Stimulated activated naive B cell treated with anti-CD40 and anti-IgM and Interleukin-4, amounts not matched to agents 10 μg/mL and 1 μg/mL and 100 μg/mL, for 72 hours (primary cell): Measurements from ENCODE around the gene FGD2.

Source experiments
- ATAC-seq, 2 donors: fragments of 150-1000 bp; cut with Tn5 transposase; replicated peaks; 2 replicates each; pipeline ENCODE4 v1.10.0; 2021; ENCODE audit warnings: moderate library complexity in 1 of 2
- DNase-seq: peaks from one replicate; pipeline ENCODE4 v3.0.0; 2021
- H3K27ac Mint-ChIP-seq: one replicate; pipeline ENCODE4 v1.8.0; 2022; ENCODE audit warnings: mild to moderate bottlenecking, mixed read lengths
- H3K27me3 Mint-ChIP-seq, 2 donors: one replicate each; pipeline ENCODE4 v1.8.0; 2022; ENCODE audit warnings: mixed read lengths in 2 of 2
- H3K36me3 Mint-ChIP-seq, 2 donors: one replicate each; pipeline ENCODE4 v1.8.0; 2022; ENCODE audit warnings: mixed read lengths in 2 of 2, mild to moderate bottlenecking in 1 of 2
- H3K4me1 Mint-ChIP-seq, 2 donors: one replicate each; pipeline ENCODE4 v1.8.0; 2022; ENCODE audit warnings: mixed read lengths in 2 of 2, mild to moderate bottlenecking in 1 of 2
- H3K4me3 Mint-ChIP-seq, 2 donors: one replicate each; pipeline ENCODE4 v1.8.0; 2022; ENCODE audit warnings: mild to moderate bottlenecking in 2 of 2, mixed read lengths in 2 of 2, moderate library complexity in 1 of 2
- H3K9me3 Mint-ChIP-seq, 2 donors: one replicate each; pipeline ENCODE4 v1.8.0; 2022; ENCODE audit warnings: mixed read lengths in 2 of 2, mild to moderate bottlenecking in 1 of 2

Gene FGD2

DNA sequence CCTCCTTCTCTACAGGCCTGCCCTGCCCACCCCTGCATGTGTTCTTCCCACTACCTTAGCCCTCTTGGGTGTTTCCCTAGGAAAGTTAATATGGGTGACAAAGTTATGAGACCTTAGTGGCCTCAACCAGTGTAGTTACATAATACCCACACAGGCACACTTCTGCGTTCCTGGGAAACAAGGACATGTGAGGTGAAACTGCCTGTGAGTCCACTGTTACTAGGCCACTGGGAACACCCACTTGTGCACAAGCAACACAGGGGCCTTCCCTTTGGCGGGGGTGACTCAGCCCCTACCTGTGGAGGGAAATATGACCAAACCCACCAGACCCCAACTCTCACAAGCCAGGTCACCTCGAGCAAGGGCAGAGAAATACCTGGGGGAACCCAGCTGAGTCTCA lies 38.2 kb upstream of the FGD2 start:
- ATAC-seq: no peak
- Mint-ChIP-seq H3K4me1 (peaks cover 26 to 27% of the 10 kb centered on the region in 2 donors), H3K36me3 (peaks cover 30 to 49% of the 10 kb centered on the region in 2 donors), H3K4me3 (no peak overlapping the region), H3K9me3 (no peaks in the 10 kb centered on the region), H3K27me3 (no peaks in the 10 kb centered on the region), H3K27ac (no peak overlapping the region)
- no peak for DNase-seq

DNA sequence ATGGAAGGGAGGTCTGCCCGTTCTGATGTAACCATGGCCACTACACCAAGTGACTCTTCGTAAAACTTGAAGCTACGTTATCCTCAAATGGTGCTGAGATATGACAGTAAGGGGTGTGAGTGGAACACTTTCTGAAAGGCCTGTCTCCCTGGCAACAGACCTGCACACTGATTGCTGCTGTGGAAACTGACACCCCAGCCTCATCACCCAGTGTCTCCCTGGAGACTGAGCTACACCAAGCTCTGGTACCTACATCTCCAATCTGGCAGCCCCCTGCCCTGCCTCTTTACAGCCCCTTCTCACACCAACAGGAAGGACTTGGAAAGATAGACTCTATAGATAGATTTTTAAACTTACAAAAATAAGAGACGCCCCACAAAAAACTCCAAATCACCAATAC lies 37.7 kb upstream of the FGD2 start:
- Mint-ChIP-seq H3K9me3 (no peaks in the 10 kb centered on the region), H3K27me3 (no peaks in the 10 kb centered on the region), H3K27ac (no peak overlapping the region), H3K4me3 (no peak overlapping the region), H3K4me1 (peaks cover 22 to 24% of the 10 kb centered on the region in 2 donors), H3K36me3 (peaks cover 34 to 53% of the 10 kb centered on the region in 2 donors)
- ATAC-seq: no peak
- DNase-seq: no peak

GRCh38 chr6:36968266-36968977 lies 37.0 kb upstream of the FGD2 start:
- ATAC-seq (no peak), DNase-seq (no peak)
- no peaks in the 10 kb centered on the region for H3K27me3 Mint-ChIP-seq
- peaks cover 16 to 17% of the 10 kb centered on the region in 2 donors for H3K4me1 Mint-ChIP-seq
- no peaks in the 10 kb centered on the region for H3K9me3 Mint-ChIP-seq
- peaks cover 36 to 56% of the 10 kb centered on the region in 2 donors for H3K36me3 Mint-ChIP-seq
- no peak overlapping the region for H3K4me3 Mint-ChIP-seq
- H3K27ac Mint-ChIP-seq: peak overlapping the region; percentile 56

DNA sequence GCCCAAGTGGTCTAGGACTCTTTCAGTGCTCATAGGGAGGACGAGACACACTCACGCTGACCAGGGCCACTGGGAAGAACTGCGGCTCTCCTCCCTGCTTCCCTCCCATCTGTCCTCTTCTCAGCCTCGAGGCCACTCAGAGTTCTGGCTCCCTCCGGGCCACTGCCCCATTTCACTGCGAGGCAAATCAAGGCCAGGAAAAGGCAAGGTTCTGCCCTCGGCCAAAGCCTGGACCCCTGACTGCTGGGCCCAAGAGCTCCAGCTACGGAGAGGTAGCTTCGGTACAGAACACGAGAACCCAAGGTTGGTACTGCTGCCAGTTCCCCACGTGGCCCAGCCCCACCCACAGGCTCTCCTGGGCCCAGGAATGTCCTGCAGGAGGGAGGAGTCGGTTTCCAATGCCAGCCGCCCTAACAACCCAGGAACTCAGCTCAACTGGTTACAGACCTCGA lies 36.2 kb upstream of the FGD2 start:
- Mint-ChIP-seq H3K36me3 (peaks cover 36 to 60% of the 10 kb centered on the region in 2 donors), H3K27ac (no peak overlapping the region)

DNA sequence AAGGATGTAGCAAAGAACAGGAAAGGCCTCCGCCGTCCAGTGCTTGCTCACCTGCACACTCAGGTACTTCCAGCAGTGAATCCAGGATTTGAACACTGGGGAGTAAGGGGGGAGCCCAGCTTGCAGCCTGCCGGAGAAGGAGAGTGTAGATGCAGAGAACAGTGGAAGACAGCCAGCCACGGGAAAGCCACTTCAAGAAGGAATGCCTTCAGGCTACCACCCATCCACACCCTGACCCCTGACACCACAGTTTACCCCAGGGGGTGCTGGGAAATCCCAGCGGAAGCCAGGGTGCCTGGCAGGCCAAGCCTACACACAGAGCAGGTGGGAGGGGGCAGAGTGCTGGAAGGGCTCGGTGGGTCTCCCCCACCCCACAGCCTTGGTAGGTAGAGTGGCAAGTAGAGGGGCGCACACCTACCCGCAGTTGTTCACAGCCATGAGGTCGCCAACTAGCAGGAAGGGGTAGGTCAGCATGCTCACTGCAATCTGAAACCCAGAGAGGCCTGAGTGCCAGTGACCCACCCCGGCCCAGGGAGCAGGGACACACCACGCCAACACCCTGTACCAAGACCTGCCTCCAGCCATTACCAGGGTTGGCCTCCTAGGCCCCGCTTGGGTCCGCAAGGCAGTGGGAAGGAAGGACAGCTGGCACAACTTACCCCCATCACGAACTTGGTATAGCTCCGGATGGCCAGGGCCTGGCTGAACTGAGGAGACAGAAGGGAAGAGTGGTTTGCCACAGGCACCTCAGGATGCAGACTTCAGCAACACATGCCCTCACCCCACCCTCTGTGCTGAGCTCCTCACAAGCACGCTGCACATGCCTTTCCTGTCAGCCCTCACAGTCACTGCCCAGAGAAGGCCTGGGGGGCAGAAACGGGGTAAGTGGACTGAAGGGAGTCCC lies 35.2 kb upstream of the FGD2 start:
- Mint-ChIP-seq H3K4me3 (no peak overlapping the region), H3K36me3 (peaks cover 40 to 60% of the 10 kb centered on the region in 2 donors), H3K4me1 (peaks cover 0 to 2% of the 10 kb centered on the region in 2 donors), H3K27me3 (no peaks in the 10 kb centered on the region), H3K9me3 (no peaks in the 10 kb centered on the region), H3K27ac (no peak overlapping the region)
- ATAC-seq (no peak), DNase-seq (no peak)

More for the DNA sequence above, 36.2 kb upstream of the FGD2 start:
- H3K9me3 Mint-ChIP-seq: no peaks in the 10 kb centered on the region
- ATAC-seq (no peak), DNase-seq (no peak)
- H3K27me3 Mint-ChIP-seq: no peaks in the 10 kb centered on the region
- H3K4me3 Mint-ChIP-seq: no peak overlapping the region
- peaks cover 7 to 10% of the 10 kb centered on the region in 2 donors for H3K4me1 Mint-ChIP-seq

DNA sequence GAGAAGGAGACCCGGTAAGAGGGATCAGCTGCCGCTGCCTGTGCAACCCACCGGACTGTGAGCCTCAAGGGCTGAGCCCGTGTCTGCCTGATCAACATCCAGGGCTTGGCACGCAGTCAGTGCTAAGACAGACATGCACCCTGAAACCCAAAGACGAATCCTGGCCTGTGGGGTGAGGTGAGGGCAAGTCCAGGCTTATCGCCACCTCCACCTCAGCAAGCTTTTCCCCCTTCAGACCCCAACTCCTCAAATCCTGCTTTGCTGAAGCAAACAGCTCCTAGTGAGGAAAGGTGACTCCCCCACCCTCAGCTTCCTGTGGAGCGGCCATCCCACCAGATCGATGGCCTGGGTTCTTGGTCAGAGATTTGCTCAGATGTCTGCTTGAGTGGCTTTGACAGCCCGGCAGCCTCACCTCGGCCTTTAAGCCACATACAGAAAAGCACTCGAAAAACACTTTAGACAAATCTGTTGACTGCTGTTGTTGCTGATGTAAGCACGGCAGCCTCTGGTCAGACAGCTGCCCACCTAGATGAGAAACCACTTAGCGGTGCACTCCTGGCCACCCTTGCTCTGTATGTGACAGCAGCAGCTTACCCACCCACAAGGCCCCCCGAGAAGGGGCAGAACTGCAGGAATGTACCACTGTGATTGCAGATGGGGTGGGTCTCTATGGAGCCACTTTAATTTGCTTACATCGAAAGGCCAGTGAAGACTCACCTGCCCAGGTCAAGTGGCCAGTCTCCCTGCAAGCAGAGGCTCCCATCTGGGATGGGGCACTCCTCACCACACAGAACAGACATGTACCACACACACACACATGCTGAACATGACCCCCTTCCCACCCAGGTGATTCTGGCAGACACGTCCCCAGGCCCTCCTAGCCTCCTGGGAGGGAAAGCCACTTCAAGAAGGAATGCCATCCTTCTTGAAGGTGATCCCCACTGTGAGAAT lies 34.3 kb upstream of the FGD2 start:
- H3K4me1 Mint-ChIP-seq: no peaks in the 10 kb centered on the region
- DNase-seq: no peak
- peak overlapping the region; percentile 14 for H3K27ac Mint-ChIP-seq
- no peak for ATAC-seq
- H3K27me3 Mint-ChIP-seq: no peaks in the 10 kb centered on the region
- H3K4me3 Mint-ChIP-seq: no peak overlapping the region
- H3K9me3 Mint-ChIP-seq: no peaks in the 10 kb centered on the region
- peaks cover 44 to 64% of the 10 kb centered on the region in 2 donors for H3K36me3 Mint-ChIP-seq

- Mint-ChIP-seq H3K9me3 (no peaks in the 10 kb centered on the region), H3K4me3 (no peak overlapping the region), H3K4me1 (no peaks in the 10 kb centered on the region), H3K36me3 (peaks cover 49 to 64% of the 10 kb centered on the region in 2 donors), H3K27ac (peak overlapping the region; percentile 53), H3K27me3 (no peaks in the 10 kb centered on the region)
- ATAC-seq (no peak), DNase-seq (no peak)
Measured at GRCh38 chr6:36971921-36972673, 33.4 kb upstream of the FGD2 start.

DNA sequence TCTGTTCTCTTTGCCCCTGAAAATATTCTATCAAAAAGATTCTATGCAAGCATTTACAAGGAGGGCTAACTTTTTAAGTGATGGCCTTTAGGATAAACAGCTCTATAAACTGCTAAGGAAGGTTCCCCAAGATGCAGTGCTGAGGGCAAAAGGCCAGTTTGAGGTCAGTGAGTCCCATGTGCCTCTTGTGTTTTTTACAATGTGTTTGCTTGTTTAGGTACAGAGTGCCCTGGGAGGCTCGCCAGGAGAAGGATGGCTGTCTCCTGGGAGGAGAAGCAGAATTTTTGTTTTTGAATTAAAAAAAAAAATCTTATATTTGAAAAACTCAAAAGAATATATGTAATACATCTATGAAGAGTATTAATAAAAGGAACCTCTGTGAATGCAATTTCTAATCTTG lies 32.3 kb upstream of the FGD2 start:
- DNase-seq (no peak), ATAC-seq (no peak)
- Mint-ChIP-seq H3K4me1 (peaks cover 0 to 4% of the 10 kb centered on the region in 2 donors), H3K4me3 (no peak overlapping the region), H3K27ac (no peak overlapping the region), H3K36me3 (peaks cover 55 to 66% of the 10 kb centered on the region in 2 donors), H3K27me3 (no peaks in the 10 kb centered on the region), H3K9me3 (no peaks in the 10 kb centered on the region)

DNA sequence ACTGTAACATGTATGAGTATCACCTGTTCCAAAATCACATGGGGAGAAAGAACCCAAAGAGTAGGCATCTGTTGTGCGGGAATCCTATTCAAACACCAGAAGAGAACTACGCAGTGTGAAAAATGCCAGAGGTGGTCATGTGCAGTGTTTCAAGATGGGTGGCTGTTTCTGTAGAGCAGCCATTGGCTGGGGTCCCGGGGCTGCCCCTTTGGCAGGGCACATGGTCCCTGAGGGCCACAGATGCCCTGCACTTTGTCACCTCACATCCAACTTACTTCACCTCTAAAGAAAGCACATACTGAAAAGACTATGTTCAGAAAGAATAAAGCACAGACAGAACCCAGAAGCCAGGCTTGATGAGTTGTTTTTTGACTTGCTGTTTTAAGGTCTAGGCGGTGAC lies 31.8 kb upstream of the FGD2 start:
- Mint-ChIP-seq H3K9me3 (no peaks in the 10 kb centered on the region), H3K27me3 (no peaks in the 10 kb centered on the region), H3K27ac (no peak overlapping the region), H3K36me3 (peaks cover 56 to 65% of the 10 kb centered on the region in 2 donors), H3K4me3 (no peak overlapping the region), H3K4me1 (peaks cover 0 to 5% of the 10 kb centered on the region in 2 donors)
- no peak for DNase-seq
- no peak for ATAC-seq

GRCh38 chr6:36975231-36976006 lies 30.0 kb upstream of the FGD2 start:
- H3K4me1 Mint-ChIP-seq: peaks cover 12 to 15% of the 10 kb centered on the region in 2 donors
- no peak overlapping the region for H3K4me3 Mint-ChIP-seq
- no peaks in the 10 kb centered on the region for H3K9me3 Mint-ChIP-seq
- no peaks in the 10 kb centered on the region for H3K27me3 Mint-ChIP-seq
- ATAC-seq: no peak
- DNase-seq: no peak
- peaks cover 49 to 63% of the 10 kb centered on the region in 2 donors for H3K36me3 Mint-ChIP-seq
- H3K27ac Mint-ChIP-seq: no peak overlapping the region

- peaks cover 47 to 66% of the 10 kb centered on the region in 2 donors for H3K36me3 Mint-ChIP-seq
- DNase-seq (no peak), ATAC-seq (no peak)
- no peak overlapping the region for H3K4me3 Mint-ChIP-seq
- H3K4me1 Mint-ChIP-seq: peaks cover 17 to 20% of the 10 kb centered on the region in 2 donors
- no peaks in the 10 kb centered on the region for H3K27me3 Mint-ChIP-seq
- no peak overlapping the region for H3K27ac Mint-ChIP-seq
- no peaks in the 10 kb centered on the region for H3K9me3 Mint-ChIP-seq
Measured at GRCh38 chr6:36976007-36976264, 29.5 kb upstream of the FGD2 start.

DNA sequence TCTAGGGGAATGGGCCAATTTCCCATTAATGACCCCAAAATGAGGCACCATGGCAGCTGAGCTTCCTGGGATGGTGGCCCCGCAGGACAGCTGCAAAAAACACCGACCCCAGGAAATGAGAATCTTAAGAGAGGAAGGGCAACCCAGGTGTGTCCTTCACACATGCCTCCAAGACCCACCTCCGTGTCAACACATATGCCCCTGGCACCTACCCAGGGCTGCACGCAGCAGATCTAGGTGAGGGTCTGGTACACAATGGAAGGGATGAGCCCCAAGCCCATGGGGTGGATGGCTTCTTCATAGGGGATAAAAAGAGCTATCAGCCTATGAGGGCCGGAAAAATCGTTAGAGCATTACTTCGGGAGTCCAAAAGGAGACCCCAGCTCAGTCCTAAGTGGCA lies 28.9 kb upstream of the FGD2 start:
- Mint-ChIP-seq H3K4me3 (no peak overlapping the region), H3K4me1 (peaks cover 23 to 24% of the 10 kb centered on the region in 2 donors), H3K27me3 (no peaks in the 10 kb centered on the region), H3K36me3 (peaks cover 45 to 67% of the 10 kb centered on the region in 2 donors), H3K27ac (no peak overlapping the region), H3K9me3 (no peaks in the 10 kb centered on the region)
- DNase-seq (no peak), ATAC-seq (no peak)

DNA sequence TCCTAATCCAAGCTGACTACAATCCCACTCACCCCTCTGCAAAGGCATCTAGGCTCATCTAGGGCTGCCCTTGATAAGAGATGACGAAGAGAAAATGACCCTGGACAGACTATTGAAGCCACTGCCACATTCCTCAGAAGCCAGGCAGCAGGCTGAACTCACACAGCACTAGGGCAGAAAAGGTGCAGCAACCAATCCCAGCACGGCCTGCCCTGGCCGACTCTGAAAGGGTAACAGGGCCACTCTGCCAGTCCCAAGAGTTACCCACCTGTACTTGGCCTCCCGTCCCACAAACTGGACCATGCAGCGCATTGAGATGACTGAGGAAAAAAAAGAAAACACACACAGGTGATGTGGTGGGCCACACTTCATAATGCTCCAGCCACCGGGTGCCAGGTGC lies 28.5 kb upstream of the FGD2 start:
- ATAC-seq: no peak
- no peaks in the 10 kb centered on the region for H3K9me3 Mint-ChIP-seq
- peaks cover 45 to 67% of the 10 kb centered on the region in 2 donors for H3K36me3 Mint-ChIP-seq
- H3K27me3 Mint-ChIP-seq: no peaks in the 10 kb centered on the region
- H3K27ac Mint-ChIP-seq: no peak overlapping the region
- peaks cover 27 to 28% of the 10 kb centered on the region in 2 donors for H3K4me1 Mint-ChIP-seq
- no peak for DNase-seq
- H3K4me3 Mint-ChIP-seq: no peak overlapping the region
